Right cardiac atrium (tissue), 5 donors: ENCODE results near the gene IL17REL. TPM values are rescaled to one million over a fixed set of nuclear protein-coding genes. Genes with fewer than 3 reads are reported as not detected.

Experiments
- ATAC-seq, 2 donors: fragments of 200-7000 bp; cut with Tn5 transposase; one replicate each; pipeline versions ENCODE4 v1.8.0 to v1.9.1; 2020; ENCODE audit warnings: moderate library complexity in 2 of 2, mild to moderate bottlenecking in 1 of 2
- DNase-seq, 3 donors: peaks; one replicate each; pipeline ENCODE4 v3.0.0-alpha.2; 2020
- H3K27ac ChIP-seq: one replicate; pipeline ENCODE4 v1.5.1; 2013; ENCODE audit warnings: mild to moderate bottlenecking, low read length, control low read depth, moderate library complexity
- H3K27me3 ChIP-seq: one replicate; pipeline ENCODE4 v1.6.1; 2013; ENCODE audit not compliant: control insufficient read depth, insufficient read depth
- H3K4me1 ChIP-seq: one replicate; pipeline ENCODE4 v1.6.1; 2013; ENCODE audit warnings: low read length; ENCODE audit not compliant: control insufficient read depth, insufficient read depth
- H3K4me3 ChIP-seq: one replicate; pipeline ENCODE4 v1.5.1; 2013; ENCODE audit warnings: low read length, control low read depth
- H3K9me3 ChIP-seq: one replicate; pipeline ENCODE4 v1.6.1; 2013; ENCODE audit warnings: low read length; ENCODE audit not compliant: control insufficient read depth
- WGBS: extraction: QIAGEN DNeasy Blood & Tissue Kit; methylation state at CpG from one replicate; pipeline ENCODE4 v1.1.7; 2013; 5-methylcytosine and 5-hydroxymethylcytosine counted together
- intact Hi-C, 4 donors: fragments of 100-400 bp; cut with DNase I; formaldehyde crosslinking; loops; one replicate each; pipeline versions ENCODE4 v1.11.0 to v1.14.0; 2022 to 2023
- polyA plus RNA-seq: library from polyadenylated mRNA; stranded (reverse); fragments of 200-250 nt; gene quantifications from one replicate; pipeline ENCODE4 v1.2.3, GENCODE V29; 2013
- total RNA-seq, 4 donors: library from RNA; stranded (reverse); fragmentation: NEBNext Ultra II Directional; extraction: Animal tissue kit (Norgen Biotek cat#: 25700); gene quantifications; one replicate each; pipeline ENCODE4 v1.2.1, GENCODE V29; 2021
- donor health status: healthy with polysubstance abuse.
- donor health status: DM: no; HTN: yes; CAD: no.
- donor health status: DM: no; HTN: no; CAD: no.
- donor health status: DM: no; HTN: yes; CAD: no; lungs with severe emphysema.
- donor health status: DM: yes; HTN: yes; CAD: no.

IL17REL gene
- total and polyA plus RNA-seq, 5 donors = 0.06 TPM; not detected in 4

DNA sequence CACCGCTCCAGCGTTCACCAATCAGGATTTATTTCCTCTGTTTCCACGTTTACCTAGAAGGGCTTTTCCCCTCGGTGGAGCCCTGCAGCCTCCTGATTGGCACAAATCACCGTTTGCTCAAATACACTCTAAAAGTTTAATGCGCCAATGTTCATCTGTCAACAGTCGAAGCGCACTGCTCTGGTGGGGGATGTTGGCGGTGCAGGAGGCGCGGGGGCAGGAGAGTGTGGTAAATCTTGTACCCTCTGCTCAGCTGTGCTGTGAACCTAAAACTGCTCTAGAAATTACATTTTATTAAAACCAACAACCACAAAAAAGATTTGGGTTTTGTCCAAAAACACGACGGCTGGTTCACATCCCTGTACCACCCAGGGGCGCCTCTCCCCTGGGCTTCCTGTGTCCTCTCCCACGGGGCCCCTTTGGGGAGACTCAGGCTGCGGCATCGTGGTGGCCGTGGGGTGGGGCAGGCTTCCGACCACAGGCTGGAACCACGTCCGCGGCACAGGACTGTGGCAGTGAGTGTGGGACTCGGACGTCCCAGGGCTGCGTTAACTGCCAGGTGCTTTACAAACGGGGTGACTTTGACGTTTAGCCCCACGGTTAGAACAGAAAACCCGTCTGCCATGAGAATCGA, 32.0 kb upstream of the IL17REL start:
- Histone ChIP-seq H3K27me3 (no peaks in the 10 kb centered on the region), H3K4me3 (no peak overlapping the region), H3K4me1 (no peaks in the 10 kb centered on the region), H3K27ac (no peak overlapping the region), H3K9me3 (no peaks in the 10 kb centered on the region)
- 70% methylated on average over 30 of the region's 30 CpGs for WGBS
- DNase-seq (peak in 1 of 3 donors; percentile 52), ATAC-seq (no peak)
- intact Hi-C loops = no loop called here

DNA sequence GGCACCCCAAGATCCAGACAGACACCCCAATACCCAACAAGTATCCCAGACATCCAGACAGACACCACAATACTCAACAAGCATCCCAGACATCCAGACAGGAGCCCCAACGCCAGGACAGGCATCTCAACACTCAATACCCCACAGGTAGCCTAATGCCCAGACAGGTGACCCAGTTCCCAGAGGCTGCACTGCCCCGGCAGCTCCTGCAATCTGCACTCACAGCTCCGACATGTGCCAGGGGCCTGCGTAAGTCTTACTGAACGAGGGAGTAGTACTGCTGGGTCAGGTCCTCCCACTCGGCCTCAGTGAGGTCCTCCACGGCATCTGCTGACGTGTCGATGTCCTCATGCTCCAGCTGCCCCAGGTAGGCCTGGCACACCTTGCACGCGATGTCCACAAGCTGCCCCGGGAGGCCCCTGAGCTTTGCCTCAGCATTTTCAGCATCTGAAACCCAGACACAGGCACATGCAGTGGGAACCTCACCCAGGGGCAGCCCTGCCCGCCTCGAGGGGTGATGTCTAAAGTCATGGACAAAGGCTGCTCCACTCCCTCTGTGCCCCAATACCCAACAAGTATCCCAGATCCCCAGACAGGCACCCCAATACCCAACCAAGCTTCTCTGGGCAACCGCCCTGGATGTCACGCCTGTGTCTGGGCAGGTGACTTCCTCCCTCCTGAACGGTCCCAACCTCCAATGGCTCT, 28.9 kb upstream of the IL17REL start:
- intact Hi-C loops = no loop called here
- no peak overlapping the region for H3K4me3 ChIP-seq

DNA sequence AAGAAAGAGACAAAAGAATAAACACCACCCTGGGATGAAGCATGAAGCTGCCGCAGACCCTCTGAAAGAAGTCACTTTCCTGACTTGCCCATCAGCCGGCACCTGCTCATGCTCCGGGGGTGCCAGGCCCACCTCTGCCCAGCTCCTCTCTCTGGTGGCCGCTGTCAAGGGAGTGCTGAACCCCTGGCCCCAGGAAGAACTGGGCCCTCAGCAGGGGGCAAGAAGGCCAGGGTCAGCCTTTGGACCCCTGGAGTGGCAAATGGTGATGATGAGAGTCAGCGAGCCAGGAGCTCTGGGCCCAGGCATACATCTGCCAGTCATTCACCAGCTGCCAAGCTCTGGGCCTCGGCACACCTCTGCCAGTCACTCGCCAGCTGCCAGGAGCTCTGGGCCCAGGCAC, 28.2 kb upstream of the IL17REL start:
- Histone ChIP-seq H3K4me1 (no peaks in the 10 kb centered on the region), H3K9me3 (no peaks in the 10 kb centered on the region), H3K4me3 (no peak overlapping the region), H3K27ac (no peak overlapping the region), H3K27me3 (no peaks in the 10 kb centered on the region)
- no peak for ATAC-seq
- WGBS = 86% methylated on average over 7 of the region's 7 CpGs
- intact Hi-C loops = no loop called here
- no peak for DNase-seq

More for the DNA sequence above, 28.9 kb upstream of the IL17REL start:
- 78% methylated on average over 17 of the region's 17 CpGs for WGBS
- Histone ChIP-seq H3K27me3 (no peaks in the 10 kb centered on the region), H3K4me1 (no peaks in the 10 kb centered on the region), H3K27ac (no peak overlapping the region), H3K9me3 (no peaks in the 10 kb centered on the region)
- no peak for DNase-seq
- no peak for ATAC-seq

DNA sequence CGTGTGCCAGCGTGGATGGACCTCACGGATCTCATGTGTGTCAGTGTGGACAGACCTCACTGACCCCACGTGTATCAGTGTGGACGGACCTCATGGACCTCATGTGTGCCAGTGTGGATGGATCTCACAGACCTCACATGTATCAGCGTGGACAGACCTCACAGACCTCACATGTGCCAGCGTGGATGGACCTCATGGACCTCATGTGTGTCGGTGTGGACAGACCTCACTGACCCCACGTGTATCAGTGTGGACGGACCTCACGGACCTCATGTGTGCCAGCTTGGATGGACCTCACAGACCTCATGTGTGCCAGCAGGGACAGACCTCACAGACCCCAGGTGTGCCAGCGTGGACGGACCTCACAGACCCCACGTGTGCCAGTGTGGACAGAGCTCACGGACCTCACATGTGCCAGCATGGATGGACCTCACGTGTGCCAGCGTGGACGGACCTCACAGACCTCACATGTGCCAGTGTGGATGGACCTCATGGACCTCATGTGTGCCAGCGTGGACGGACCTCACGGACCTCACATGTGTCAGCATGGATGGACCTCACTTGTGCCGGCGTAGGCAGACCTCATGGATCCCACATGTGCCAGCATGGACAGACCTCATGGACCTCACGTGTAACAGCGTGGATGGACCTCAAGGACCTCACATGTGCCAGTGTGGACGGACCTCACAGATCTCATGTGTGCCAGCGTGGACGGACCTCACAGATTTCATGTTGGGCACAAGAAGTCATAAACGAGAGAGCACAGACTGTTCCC, 27.3 kb upstream of the IL17REL start:
- Histone ChIP-seq H3K27me3 (no peaks in the 10 kb centered on the region), H3K9me3 (no peaks in the 10 kb centered on the region), H3K4me3 (no peak overlapping the region), H3K4me1 (no peaks in the 10 kb centered on the region), H3K27ac (no peak overlapping the region)
- intact Hi-C loops = no loop called here
- DNase-seq (no peak), ATAC-seq (no peak)
- 91% methylated on average over 29 of the region's 29 CpGs for WGBS

DNA sequence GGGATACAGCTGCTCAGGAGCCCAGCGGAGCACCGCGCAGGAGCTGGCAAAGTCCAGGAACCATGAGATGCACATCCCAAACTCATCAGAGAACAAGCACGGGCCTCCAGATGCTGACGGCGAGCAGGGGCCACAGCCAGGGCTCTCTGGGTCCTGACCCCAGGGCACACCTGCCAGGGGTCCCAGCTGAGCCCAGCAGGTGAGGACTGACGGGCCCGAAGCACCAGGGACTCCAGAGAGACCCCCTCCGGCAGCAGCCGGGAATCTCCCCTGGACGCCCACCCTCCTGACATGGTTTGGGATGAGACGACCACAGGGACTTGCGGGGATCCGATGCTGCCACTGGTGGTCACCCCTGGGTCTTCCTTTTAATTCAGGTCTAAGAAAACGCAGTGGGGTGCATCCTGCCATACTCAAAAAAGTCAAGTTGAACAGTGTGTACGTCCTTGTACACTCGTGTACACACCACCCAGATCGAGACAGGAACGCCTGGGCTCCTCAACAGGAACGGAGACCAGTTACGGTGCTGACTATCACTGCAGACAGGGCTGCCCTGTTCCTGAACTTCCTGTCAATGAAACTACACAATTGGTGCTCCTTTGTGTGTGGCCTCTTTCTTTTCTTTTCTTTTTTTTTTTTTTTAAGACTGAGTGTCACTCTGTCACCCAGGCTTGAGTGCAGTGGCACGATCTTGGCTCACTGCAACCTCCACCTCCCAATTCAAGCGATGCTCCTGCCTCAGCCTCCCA, 23.6 kb upstream of the IL17REL start:
- no peak overlapping the region for H3K4me3 ChIP-seq
- intact Hi-C loops = no loop called here
- WGBS = 79% methylated on average over 23 of the region's 23 CpGs
- no peak for ATAC-seq
- DNase-seq = no peak
- no peaks in the 10 kb centered on the region for H3K4me1 ChIP-seq
- no peak overlapping the region for H3K27ac ChIP-seq
- no peaks in the 10 kb centered on the region for H3K27me3 ChIP-seq
- H3K9me3 ChIP-seq = no peaks in the 10 kb centered on the region

DNA sequence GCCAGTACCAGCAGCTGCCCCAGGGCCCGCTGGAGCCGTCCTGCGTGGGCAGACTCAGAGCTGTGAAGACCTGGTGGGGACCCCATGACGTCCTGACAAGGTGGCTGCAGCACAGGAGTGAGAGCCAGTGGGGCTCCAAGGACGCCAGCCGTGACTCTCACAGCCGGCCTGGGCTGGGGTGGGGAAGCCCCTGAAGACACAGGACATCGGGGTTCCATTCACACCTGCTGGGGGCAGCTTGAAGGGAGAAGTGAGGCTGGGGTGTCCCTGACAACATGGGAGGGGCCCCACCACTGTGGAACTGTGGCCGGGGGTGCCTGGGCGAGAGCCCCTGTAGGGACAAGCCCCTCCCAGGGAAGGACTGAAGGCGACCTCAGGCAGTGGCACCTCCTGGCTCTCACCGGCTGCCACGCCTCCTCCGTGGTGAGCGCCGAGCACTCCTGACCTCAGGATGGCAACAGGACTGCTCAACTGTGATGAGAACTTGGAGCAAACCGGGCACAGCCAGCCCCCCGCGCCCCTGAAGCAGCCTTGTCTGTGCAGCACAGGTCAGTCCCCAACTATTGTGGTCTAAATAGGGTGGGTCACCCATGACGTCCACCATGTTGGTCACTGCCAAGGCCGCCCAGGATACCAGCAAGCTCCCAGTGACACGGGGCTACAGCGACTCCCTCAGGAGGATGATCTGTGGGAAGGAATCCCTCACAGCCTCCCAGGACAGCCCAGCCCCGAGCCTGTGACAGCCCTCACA, 22.7 kb upstream of the IL17REL start:
- Histone ChIP-seq H3K4me3 (no peak overlapping the region), H3K27ac (no peak overlapping the region), H3K9me3 (no peaks in the 10 kb centered on the region), H3K27me3 (no peaks in the 10 kb centered on the region), H3K4me1 (no peaks in the 10 kb centered on the region)
- intact Hi-C loops = no loop called here
- ATAC-seq = no peak
- 73% methylated on average over 24 of the region's 24 CpGs for WGBS
- DNase-seq = no peak

DNA sequence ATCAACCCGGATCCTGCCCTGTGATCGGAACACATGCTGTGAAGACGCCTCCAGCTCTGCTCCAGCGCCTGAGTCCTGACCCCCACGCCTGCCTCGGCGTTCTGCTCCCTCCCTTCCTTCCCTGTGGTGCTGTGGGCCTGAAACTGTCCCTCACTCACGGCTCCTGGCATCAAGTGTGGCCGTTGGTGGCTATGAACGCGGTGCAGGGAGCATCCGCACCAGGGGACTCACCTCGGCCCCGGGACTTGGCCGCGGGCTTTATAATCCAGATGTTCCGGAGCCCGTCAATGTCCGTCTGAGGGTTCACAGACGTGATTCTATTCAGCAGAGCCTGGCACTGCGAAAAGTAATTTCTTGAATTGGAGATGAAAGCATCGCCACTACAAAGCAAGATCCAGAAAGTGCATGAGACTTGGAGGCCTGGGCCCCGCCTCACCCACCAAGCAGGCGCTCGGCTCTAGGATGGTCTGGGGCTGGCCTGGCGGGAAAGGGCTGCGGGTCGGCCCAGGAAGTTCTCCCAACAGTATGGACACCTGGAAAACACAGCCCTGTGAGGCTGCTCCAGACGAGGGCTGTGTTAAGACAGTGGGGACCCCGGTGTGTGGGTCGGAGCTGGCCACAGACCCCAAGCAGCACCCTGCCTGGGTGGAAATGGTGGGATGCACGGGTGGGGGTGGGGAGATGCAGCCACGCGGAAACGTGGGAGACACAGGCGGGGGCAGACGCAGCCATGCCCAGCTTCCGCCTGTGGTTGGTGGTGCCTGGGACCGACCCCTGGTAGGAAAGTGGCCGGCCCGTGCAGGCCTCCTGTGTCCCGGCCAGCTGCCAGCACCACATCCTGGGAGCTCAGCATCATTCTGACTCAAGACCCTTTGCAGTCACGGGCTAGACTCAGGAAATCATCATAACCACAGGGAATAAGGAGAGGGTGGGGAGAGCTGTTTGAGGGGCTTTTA, 21.8 kb upstream of the IL17REL start:
- H3K9me3 ChIP-seq = no peaks in the 10 kb centered on the region
- intact Hi-C loops = loop anchor here in 1 of 4 donors (5.0 kb wide), 1 partner anchor 107 kb away; no protein-coding TSS in a partner anchor
- H3K4me3 ChIP-seq = no peak overlapping the region
- H3K27me3 ChIP-seq = no peaks in the 10 kb centered on the region
- WGBS = 69% methylated on average over 43 of the region's 43 CpGs
- ATAC-seq (no peak), DNase-seq (no peak)
- no peak overlapping the region for H3K27ac ChIP-seq
- H3K4me1 ChIP-seq = no peaks in the 10 kb centered on the region

DNA sequence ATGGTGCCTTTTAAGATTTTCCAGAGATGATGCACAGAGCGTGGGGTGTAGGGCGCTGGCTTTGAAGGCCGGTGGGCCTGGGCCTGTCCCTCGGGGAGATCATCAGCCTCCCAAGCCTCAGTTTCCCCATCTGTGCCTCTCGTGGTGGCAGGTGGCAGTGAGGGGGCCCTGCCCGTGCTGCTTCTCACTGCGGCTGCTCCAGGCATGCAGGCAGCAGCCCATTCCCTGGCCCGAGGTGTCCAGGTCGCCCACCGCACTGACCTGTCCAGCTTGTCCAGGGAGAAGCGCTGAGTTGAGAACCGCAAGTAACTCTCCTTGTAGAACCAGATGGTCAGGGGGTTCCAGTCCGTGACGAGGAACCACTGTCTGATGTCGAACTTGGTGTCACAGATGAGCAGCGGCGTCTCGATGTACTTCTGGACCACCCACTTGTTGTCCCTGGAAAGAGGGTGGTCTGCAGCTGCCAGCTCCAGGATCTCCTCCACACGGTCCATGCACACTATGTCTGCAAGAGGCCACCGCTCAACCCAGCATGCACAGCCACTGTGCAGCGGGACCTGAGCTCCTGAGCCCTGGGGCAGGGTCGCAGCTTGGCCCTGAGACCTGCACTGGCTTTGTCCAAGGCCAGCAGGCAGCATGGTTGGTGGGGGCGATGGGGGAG, 20.5 kb upstream of the IL17REL start:
- Histone ChIP-seq H3K9me3 (no peaks in the 10 kb centered on the region), H3K4me1 (no peaks in the 10 kb centered on the region), H3K27ac (no peak overlapping the region), H3K4me3 (no peak overlapping the region), H3K27me3 (no peaks in the 10 kb centered on the region)
- intact Hi-C loops = loop anchor here in 1 of 4 donors (5.0 kb wide), 1 partner anchor 106 kb away; no protein-coding TSS in a partner anchor
- ATAC-seq (no peak), DNase-seq (no peak)
- WGBS = 86% methylated on average over 23 of the region's 23 CpGs

DNA sequence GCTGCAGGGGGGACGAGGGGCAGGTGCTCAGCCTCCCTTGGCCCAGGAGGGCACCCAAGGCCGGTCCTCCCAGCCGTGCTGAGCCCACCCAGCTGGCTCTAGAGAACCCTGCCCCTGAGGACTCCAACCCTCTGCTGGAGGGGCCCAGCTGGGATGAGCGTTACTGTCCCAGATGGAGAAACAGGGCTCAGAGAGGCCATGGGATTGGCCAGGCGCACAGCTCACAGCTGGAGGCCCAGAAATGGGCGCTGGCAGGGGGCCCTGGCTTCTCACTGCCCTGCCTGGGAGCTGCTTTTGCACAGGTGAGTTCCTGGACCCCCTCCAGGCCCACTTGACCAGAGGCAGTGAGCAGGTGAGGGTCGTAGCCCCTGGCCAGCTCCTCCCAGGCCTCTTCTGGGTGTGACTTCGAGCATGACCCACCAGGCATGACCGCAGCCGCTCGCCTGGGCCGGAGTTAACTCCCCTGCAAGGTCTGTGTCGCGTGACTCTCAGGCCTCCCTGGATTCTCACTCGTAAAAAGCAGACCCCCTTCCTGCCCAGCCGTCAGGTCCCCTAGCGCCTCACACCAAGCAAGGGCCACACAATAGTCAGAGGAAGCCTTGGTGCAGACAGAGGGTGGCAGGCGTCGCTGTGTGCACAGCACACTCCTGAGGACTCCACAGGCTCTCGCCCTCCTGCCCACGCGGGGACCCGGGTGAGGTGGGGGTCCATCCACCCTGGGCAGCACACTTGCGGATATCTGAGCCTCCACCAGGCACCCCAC, 19.7 kb upstream of the IL17REL start:
- intact Hi-C loops = loop anchor here in 1 of 4 donors (5.0 kb wide), 1 partner anchor 105 kb away; no protein-coding TSS in a partner anchor
- no peak overlapping the region for H3K4me3 ChIP-seq
- no peaks in the 10 kb centered on the region for H3K27me3 ChIP-seq
- H3K9me3 ChIP-seq = no peaks in the 10 kb centered on the region
- ATAC-seq (no peak), DNase-seq (no peak)
- H3K4me1 ChIP-seq = no peaks in the 10 kb centered on the region
- 83% methylated on average over 24 of the region's 24 CpGs for WGBS
- H3K27ac ChIP-seq = no peak overlapping the region
